Measurements from ENCODE around the gene KSR1. TPM values are rescaled to one million over a fixed set of nuclear protein-coding genes. Genes with fewer than 3 reads are reported as not detected.

The KSR1 gene
- total RNA-seq, 1 donor = 15.5 TPM

DNA sequence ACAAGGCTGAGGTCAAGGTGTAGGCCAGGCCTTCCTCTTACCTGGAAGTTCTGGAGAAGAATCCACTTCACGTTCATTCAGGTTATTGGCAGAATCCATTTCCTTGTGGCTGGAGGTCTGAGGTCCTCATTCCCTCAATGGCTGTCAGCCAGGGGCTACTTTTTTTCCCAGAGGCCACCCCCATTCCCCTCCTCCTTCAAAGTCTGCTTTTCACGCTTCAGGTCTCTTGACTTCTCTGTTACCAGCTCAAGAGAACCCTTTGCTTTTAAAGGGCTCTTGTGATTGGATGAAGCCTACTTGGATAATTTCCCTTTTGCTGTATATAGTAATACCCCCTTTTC, 119.6 kb downstream of the KSR1 start:
- no peak overlapping the region for H3K4me3 ChIP-seq (ENCODE audit: low read depth, low read length)
- DNase-seq (ENCODE audit: low read depth) = no peak
- TF ChIP-seq, protein P1, sequence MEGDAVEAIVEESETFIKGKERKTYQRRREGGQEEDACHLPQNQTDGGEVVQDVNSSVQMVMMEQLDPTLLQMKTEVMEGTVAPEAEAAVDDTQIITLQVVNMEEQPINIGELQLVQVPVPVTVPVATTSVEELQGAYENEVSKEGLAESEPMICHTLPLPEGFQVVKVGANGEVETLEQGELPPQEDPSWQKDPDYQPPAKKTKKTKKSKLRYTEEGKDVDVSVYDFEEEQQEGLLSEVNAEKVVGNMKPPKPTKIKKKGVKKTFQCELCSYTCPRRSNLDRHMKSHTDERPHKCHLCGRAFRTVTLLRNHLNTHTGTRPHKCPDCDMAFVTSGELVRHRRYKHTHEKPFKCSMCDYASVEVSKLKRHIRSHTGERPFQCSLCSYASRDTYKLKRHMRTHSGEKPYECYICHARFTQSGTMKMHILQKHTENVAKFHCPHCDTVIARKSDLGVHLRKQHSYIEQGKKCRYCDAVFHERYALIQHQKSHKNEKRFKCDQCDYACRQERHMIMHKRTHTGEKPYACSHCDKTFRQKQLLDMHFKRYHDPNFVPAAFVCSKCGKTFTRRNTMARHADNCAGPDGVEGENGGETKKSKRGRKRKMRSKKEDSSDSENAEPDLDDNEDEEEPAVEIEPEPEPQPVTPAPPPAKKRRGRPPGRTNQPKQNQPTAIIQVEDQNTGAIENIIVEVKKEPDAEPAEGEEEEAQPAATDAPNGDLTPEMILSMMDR (IDR thresholded peaks at IDR 0.05; ENCODE audit: insufficient read depth, low read depth, low read length) = no peak

DNA sequence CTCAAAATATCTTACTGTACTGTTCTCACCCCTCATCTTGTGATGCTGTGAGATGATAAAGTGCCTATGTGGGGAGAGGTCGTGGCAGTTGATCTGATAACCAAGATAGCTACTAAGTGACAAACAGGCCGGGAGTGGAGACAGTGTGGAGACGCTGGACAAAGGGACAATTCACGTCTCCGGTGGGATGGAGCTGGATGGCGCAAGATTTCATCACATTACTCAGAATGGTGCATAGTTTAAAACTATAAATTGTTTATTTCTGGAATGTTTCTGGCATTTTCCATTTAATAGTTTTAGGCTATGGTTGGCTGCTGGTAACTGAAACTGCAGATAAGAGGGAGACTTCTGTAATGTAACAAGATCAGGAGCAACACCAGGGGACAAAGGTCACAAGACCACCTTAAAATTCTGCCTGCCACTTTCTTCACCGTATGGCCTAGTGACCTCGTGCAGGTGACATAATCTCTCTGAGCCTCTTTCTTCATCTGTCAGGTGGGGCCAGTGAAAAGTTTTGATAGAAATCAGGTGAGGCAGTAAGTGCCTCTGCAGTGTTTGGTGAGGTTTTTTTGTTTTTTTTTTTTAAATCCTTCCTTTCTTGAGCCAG, 120.3 kb downstream of the KSR1 start:
- DNase-seq (ENCODE audit: low read depth) = peak; percentile 78
- TF ChIP-seq, protein P1 (IDR thresholded peaks at IDR 0.05; ENCODE audit: insufficient read depth, low read depth, low read length) = no peak
- H3K4me3 ChIP-seq (ENCODE audit: low read depth, low read length) = no peak overlapping the region

DNA sequence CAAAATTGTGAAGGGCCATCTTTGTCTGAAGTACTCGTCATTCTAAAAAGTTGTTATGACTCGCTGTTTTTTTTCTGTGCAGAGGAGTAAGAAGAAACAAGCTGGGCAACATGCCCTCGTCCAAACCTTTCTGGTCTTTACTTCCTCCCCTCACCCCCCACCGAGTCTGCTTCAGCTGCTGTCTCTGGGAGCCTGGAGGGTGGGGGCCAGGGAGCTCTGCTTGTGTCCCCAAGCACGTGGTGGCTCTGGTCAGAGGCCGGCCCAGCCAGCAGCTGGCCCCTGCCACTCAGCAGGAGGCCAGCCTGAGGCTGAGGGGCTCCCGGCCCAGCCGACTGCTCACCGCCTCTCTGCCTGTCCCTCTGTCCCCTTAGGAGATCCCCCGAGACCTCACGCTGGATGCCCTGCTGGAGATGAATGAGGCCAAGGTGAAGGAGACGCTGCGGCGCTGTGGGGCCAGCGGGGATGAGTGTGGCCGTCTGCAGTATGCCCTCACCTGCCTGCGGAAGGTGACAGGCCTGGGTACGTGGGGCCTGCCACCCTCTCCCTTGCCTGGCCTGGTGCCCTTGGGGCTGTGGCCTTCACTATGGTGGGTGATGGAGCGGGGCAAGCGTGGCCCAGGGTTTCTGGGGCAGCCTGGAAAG, 121.0 kb downstream of the KSR1 start:
- DNase-seq (ENCODE audit: low read depth) = peak; percentile 66
- TF ChIP-seq, protein P1 (IDR thresholded peaks at IDR 0.05; ENCODE audit: insufficient read depth, low read depth, low read length) = no peak

DNA sequence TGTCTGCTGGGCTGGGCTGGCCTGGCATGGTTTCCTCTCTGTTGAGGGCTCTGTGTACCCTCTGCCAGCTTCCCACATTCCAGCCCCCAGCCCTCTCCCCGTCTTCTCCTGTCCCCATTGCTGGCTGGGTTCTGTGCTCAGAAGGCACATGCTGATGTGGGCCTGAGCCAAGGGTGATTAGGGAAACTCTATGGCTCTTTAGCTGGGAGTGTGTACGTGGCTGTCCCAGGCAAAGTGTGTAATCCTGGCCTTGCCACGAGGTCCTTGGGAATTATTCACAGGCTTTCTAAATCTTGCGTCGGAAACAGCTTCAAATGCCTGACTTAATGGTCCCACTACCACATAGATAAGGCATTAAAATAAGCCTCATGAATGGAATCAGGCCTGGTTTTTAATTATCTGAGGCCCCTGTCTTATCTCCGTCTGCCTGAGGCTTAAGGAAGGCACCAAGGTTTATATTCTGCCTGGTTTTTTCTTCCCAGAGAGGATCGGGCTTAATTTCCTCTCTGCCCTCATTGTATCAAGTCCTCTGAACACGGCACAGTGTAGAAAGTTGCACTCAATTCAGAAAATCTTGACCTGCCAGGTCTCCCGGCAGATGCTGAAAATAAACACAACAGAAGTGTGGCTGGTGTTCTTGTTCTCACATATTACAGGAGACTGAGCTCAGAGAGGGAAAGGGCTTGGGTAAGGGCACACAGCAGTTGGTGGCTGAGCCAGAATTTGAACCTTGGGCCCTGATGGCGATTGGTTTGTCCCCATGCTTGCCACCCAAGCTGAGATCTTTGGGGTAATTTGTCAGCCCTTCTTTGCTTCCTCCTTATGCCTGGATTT, 121.9 kb downstream of the KSR1 start:
- TF ChIP-seq, protein P1 (IDR thresholded peaks at IDR 0.05; ENCODE audit: insufficient read depth, low read depth, low read length) = no peak
- DNase-seq (ENCODE audit: low read depth) = peak; percentile 99

More for the DNA sequence above, 121.0 kb downstream of the KSR1 start:
- H3K4me3 ChIP-seq (ENCODE audit: low read depth, low read length) = no peak overlapping the region

DNA sequence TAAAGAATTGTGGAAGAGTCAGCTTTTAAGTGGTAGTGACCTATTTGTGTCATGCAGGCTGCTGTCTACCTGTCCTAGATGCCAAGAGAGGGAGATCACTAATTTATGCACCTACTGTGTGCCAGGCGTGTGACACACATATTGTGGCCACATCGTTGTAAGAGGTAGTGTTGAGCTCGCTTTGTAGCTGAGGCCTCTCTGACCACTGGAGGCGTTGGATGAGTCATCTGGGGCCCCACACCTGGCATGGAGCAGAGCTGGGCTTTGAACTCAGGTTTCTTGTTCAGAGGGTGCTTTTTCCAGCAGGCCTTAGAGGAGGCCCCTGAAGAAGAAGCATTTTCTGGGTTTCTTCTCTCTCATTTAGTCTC, 122.5 kb downstream of the KSR1 start:
- H3K4me3 ChIP-seq (ENCODE audit: low read depth, low read length) = no peak overlapping the region
- TF ChIP-seq, protein P1 (IDR thresholded peaks at IDR 0.05; ENCODE audit: insufficient read depth, low read depth, low read length) = no peak
- peak; percentile 62 for DNase-seq (ENCODE audit: low read depth)

More for the DNA sequence above, 121.9 kb downstream of the KSR1 start:
- no peak overlapping the region for H3K4me3 ChIP-seq (ENCODE audit: low read depth, low read length)

DNA sequence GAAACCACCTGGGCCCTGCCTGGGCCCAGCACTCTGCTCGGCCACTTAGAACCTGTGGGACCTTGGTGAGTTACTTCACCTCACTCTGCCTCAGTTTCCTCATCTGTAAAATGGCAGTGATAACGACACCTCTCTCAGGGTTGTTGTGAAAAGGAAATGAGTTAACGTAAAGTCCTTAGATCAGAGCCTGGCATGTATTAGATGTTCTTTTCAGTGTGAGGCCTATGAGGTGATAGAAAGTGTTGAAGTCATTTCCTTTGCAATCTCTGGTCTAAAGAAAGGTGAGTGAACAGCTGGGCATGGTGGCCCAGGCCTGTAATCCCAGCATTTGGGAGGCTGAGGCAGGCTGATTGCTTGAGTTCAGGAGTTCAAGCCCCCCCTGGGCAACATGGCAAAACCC, 123.1 kb downstream of the KSR1 start:
- TF ChIP-seq, protein P1 (IDR thresholded peaks at IDR 0.05; ENCODE audit: insufficient read depth, low read depth, low read length) = no peak
- H3K4me3 ChIP-seq (ENCODE audit: low read depth, low read length) = no peak overlapping the region
- no peak for DNase-seq (ENCODE audit: low read depth)

All from fibroblast of villous mesenchyme (primary cell).